ENCODE measurements around the gene CLEC16A.
"Not testable (repeated sequence)": the region's sequence is repeated elsewhere in the genome, so short reads cannot be mapped to it uniquely, and the experiment has no call there.

CLEC16A gene

GRCh38 chr16:10944249-10945064, at the start of gene CLEC16A:
TSS of gene CLEC16A (plus strand) at chr16:10944564. CDS start at chr16:10944718, 154 bp downstream.
- peak; percentile 92 to 93 for DNase-seq (ENCODE audit: low read depth in 2 of 2)

- DNase-seq (ENCODE audit: low read depth in 2 of 2) = no peak
Measured at GRCh38 chr16:10895053-10895946, 49.1 kb upstream of the CLEC16A start.

- DNase-seq (ENCODE audit: low read depth in 2 of 2) = no peak
Measured at GRCh38 chr16:10896165-10896564, 48.2 kb upstream of the CLEC16A start.

- no peak for DNase-seq (ENCODE audit: low read depth in 2 of 2)
Measured at GRCh38 chr16:10896723-10897122, 47.6 kb upstream of the CLEC16A start.

GRCh38 chr16:10897134-10897533, 47.2 kb upstream of the CLEC16A start:
- no peak for DNase-seq (ENCODE audit: low read depth in 2 of 2)

- DNase-seq (ENCODE audit: low read depth in 2 of 2) = no peak
Measured at GRCh38 chr16:10902999-10903398, 41.4 kb upstream of the CLEC16A start.

GRCh38 chr16:10906482-10906881, 37.9 kb upstream of the CLEC16A start:
- no peak for DNase-seq (ENCODE audit: low read depth in 2 of 2)

GRCh38 chr16:10906914-10907756, 37.2 kb upstream of the CLEC16A start:
- DNase-seq (ENCODE audit: low read depth in 2 of 2) = no peak

GRCh38 chr16:10907757-10908045, 36.7 kb upstream of the CLEC16A start:
- no peak for DNase-seq (ENCODE audit: low read depth in 2 of 2)

- DNase-seq (ENCODE audit: low read depth in 2 of 2) = no peak
Measured at GRCh38 chr16:10911267-10911666, 33.1 kb upstream of the CLEC16A start.

- no peak for DNase-seq (ENCODE audit: low read depth in 2 of 2)
Measured at GRCh38 chr16:10916534-10916933, 27.8 kb upstream of the CLEC16A start.

GRCh38 chr16:10918294-10919002, 25.9 kb upstream of the CLEC16A start:
- DNase-seq (ENCODE audit: low read depth in 2 of 2) = peak; percentile 70 to 86

GRCh38 chr16:10919003-10919351, 25.4 kb upstream of the CLEC16A start:
- DNase-seq (ENCODE audit: low read depth in 2 of 2) = no peak

- no peak for DNase-seq (ENCODE audit: low read depth in 2 of 2)
Measured at GRCh38 chr16:10920726-10921427, 23.5 kb upstream of the CLEC16A start.

- no peak for DNase-seq (ENCODE audit: low read depth in 2 of 2)
Measured at GRCh38 chr16:10921536-10922327, 22.6 kb upstream of the CLEC16A start.

- DNase-seq (ENCODE audit: low read depth in 2 of 2) = no peak
Measured at GRCh38 chr16:10922328-10923145, 21.8 kb upstream of the CLEC16A start.

- DNase-seq (ENCODE audit: low read depth in 2 of 2) = no peak
Measured at GRCh38 chr16:10923146-10923649, 21.2 kb upstream of the CLEC16A start.

GRCh38 chr16:10923650-10924214, 20.6 kb upstream of the CLEC16A start:
- DNase-seq (ENCODE audit: low read depth in 2 of 2) = no peak

- DNase-seq (ENCODE audit: low read depth in 2 of 2) = not testable (repeated sequence)
Measured at GRCh38 chr16:10925285-10925684, 19.1 kb upstream of the CLEC16A start.

All from stimulated activated CD8-positive, alpha-beta memory T cell treated with anti-CD3 and anti-CD28 coated beads, Interleukin-2, amount 100 ng/mL, for 48 hours (primary cell).